Esophagus squamous epithelium (tissue), 4 donors: ENCODE results near the gene ADCYAP1R1.

Experiments
- POLR2A ChIP-seq, 4 donors: fragments of 450-650 bp; IDR thresholded peaks; one replicate each; pipeline ENCODE4 v1.6.1; 2017; ENCODE audit warnings: antibody characterized with exemption in 4 of 4, mild to moderate bottlenecking in 4 of 4, moderate library complexity in 3 of 4
- TF ChIP-seq, protein P1 (sequence below), 6 experiments: fragments of 450-650 bp in 4 of 6; fragments of 200-600 bp in 2 of 6; sonication (generic) in 2 of 6; IDR thresholded peaks; one replicate each; pipeline ENCODE4 v1.5.1; 2016 to 2019; ENCODE audit warnings: antibody characterized with exemption in 6 of 6, mild to moderate bottlenecking in 4 of 6, moderate library complexity in 4 of 6

- TF ChIP-seq, protein P1, sequence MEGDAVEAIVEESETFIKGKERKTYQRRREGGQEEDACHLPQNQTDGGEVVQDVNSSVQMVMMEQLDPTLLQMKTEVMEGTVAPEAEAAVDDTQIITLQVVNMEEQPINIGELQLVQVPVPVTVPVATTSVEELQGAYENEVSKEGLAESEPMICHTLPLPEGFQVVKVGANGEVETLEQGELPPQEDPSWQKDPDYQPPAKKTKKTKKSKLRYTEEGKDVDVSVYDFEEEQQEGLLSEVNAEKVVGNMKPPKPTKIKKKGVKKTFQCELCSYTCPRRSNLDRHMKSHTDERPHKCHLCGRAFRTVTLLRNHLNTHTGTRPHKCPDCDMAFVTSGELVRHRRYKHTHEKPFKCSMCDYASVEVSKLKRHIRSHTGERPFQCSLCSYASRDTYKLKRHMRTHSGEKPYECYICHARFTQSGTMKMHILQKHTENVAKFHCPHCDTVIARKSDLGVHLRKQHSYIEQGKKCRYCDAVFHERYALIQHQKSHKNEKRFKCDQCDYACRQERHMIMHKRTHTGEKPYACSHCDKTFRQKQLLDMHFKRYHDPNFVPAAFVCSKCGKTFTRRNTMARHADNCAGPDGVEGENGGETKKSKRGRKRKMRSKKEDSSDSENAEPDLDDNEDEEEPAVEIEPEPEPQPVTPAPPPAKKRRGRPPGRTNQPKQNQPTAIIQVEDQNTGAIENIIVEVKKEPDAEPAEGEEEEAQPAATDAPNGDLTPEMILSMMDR (IDR thresholded peaks at IDR 0.05): no peak
- no peak for TF ChIP-seq POLR2A (IDR thresholded peaks at IDR 0.05)
These were observed 13.0 kb downstream of the ADCYAP1R1 start for GRCh38 chr7:31065021-31065593.
